T-helper 2 cell treated with Interferon-gamma antibody and Interleukin-4, amounts not matched to agents 100 ng/mL and 5 ng/mL, for 36 hours (primary cell): Measurements from ENCODE around the gene PSENEN. TPM values are rescaled to one million over a fixed set of nuclear protein-coding genes. Genes with fewer than 3 reads are reported as not detected.
"Not testable (repeated sequence)": the region's sequence is repeated elsewhere in the genome, so short reads cannot be mapped to it uniquely, and the experiment has no call there.

Experiments used
- intact Hi-C: fragments of 100-400 bp; cut with micrococcal nuclease; formaldehyde crosslinking; loops from one replicate; pipeline ENCODE4 v1.15.1; 2023
- total RNA-seq: library from RNA; stranded (reverse); gene quantifications from 2 replicates; pipeline ENCODE4 v1.2.3, GENCODE V29; 2022

PSENEN gene
- total RNA-seq, 1 donor from 2014 or later = 42.0 TPM

DNA sequence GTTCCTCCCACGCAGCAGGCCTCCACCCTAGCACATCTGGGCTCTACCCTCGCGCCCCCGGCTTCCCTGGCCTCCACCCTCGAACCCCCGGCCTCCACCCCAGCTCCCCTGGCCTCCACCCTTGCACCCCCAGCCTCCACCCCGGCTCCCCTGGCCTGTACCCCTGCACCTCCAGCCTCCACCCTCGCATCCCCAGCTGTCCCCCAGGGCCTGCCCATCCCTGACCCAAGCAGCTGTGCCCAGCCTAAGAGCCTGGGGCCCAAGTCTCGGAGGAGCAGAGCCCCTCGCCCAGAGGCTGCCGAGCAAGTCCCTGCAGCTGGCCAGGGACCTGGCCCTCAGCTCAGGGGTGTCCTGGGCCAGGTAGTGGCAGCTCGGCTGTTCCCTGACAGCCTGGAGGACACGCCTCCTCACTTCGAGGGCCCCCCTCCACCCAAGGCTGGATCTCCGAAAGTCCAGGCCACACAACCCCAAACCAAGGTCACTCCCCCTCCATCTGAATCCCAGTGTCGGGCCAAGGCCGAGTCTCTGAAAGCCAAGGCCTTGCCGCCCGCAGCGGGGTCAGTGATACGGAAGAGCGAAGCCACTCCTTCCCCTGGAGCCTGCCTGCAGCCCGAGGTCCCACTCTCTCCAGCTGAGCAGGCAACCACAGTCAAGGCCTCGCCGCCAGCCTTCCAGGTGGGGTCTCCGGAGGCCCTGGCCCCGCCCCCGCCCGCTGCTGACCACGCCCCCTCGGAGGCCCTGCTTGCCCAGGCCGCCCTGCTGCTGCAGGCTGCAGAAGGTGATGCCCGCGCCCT is 22.0 kb downstream of the PSENEN start:
- intact Hi-C loops = no loop called here

- intact Hi-C loops = no loop called here
Measured at GRCh38 chr19:35768082-35768421, 22.6 kb downstream of the PSENEN start.

- intact Hi-C loops = not testable (repeated sequence)
Measured at GRCh38 chr19:35772362-35772761, 26.9 kb downstream of the PSENEN start.

DNA sequence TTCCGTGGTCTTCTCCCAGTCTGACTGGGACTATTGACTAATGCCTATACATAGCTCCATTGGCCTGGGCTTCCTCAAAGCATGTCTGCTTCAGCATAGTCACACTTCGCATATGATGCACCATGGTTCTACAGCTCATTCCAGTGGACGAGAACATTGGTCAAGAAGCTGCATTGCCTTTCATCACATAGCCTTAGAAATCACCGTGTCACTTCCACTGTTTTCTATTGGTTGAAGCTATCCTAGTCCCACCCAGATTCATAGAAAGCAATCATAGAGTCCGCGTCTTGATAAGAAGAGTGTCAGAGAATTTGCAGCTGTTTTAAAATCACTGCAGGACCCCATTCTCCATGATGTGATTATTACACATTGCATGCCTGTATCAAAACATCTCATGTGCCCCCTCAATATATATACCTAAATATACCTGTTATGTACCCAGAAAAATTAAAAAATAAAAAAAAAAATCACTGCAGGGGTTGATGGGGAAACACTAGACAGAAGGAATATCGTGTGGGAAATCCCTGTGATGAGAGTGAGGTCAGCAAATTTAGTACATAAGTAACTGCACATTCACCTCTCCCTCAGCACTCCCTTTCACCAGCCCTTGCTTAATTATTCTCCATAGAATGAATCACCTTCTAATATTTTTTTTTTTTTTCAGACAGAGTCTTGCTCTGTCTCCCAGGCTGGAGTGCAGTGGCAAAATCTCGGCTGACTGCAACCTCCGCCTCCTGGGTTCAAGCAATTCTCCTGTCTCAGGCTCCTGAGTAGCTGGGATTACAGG is 27.8 kb downstream of the PSENEN start:
- intact Hi-C loops = no loop called here

- intact Hi-C loops = loop anchor here (1.0 to 2.0 kb wide), 5 partner anchors 17 to 280 kb away; partner anchors contain the start of genes APLP1, HSPB6, PSENEN and THAP8
Measured at GRCh38 chr19:35774274-35775045, 29.0 kb downstream of the PSENEN start.

DNA sequence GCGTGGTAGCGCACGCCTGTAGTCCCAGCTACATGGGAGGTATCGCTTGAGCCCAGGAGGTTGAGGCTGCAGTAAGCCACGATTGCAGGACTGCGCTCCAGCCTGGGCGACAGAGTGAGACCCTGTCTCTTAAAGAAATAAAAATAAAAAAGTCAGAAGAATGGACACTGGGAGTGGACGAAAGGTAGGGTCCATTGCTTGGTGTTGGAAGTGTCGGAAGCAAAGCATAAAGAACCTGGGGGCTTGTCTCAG is 29.5 kb downstream of the PSENEN start:
- intact Hi-C loops = loop anchor here (1.0 to 2.0 kb wide), 5 partner anchors 18 to 279 kb away; partner anchors contain the start of genes APLP1, HSPB6, PSENEN and THAP8

DNA sequence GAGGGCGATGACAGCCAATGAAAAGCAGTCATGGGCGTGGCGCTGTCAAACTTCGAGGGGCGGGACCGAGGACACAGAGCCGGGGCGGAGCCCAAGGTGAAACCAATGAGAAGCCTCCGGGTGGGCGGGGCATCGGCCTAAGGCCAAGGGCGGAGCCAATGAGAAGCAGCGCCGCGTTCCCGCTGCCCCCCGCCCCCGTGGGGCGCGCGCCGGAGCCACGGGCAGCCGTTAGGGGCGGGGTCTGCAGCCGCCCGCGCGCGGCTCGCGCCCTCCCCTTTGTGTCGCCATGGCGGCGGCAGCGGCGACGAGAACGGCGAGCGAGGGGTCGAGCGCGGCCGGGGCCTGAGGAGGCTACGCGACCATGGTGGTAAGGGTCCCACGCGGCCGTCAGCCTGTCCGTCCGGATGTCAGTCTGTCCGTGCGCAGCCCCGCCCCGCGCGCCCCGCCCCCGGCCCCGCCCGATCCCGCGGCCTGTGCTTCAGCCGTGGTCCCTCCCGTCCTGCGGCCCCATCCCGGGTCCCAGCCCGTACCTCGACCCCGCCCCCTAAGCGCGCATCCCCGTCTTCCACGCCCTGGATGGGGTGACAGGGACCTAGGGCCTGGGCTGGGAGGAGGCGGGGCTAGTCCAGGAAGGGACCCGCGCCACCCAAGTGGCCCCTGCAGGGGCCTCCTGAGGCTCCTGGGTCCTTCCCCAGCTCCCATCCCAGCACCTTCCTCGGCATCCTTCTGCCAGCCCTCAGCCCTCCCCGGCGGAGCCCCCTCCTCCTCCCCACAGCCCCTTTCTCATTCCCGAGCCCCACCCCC is 30.0 kb downstream of the PSENEN start, which contains the start of gene ARHGAP33:
Gene ARHGAP33, plus strand, starts transcription at position 267 of the 804 bp plus-strand sequence. Its CDS starts 95 bp downstream, at position 362.
- intact Hi-C loops = loop anchor here (1.0 to 2.0 kb wide), 5 partner anchors 18 to 279 kb away; partner anchors contain the start of genes APLP1, HSPB6, PSENEN and THAP8

GRCh38 chr19:35776102-35776788 is 30.8 kb downstream of the PSENEN start:
- intact Hi-C loops = no loop called here

DNA sequence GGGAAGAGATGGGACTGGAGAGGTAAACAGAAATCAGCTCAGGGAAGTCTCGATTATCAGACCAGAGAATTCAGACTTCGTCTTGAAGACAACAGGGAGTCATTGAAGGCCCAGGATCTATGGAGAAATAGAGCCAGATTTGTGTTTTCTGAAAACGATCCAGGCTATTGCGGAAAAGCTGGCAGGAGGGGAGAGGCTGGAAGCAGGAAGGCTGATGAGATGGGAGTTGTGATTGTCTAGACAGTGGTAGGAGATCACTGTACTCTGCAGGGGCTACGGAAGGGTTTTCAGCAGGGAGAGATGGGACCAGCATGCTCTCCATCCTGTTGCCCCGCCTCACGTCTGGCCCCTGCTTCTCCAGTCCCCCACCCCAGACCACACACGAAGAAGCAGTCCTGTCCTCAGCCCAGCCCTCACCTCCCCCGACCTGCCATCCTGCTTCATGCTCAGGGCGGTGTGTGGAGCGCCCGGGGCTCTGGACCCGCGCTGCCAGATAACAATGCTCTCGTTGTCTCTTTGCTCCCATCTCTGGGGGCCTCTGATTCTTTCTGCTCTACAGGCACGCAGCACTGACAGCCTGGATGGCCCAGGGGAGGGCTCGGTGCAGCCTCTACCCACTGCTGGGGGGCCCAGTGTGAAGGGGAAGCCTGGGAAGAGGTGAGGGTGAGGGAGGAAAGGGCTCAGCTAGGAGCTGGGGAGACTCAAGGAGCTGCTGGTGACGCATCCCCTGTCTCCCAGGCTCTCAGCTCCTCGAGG is 31.8 kb downstream of the PSENEN start:
- intact Hi-C loops = no loop called here

DNA sequence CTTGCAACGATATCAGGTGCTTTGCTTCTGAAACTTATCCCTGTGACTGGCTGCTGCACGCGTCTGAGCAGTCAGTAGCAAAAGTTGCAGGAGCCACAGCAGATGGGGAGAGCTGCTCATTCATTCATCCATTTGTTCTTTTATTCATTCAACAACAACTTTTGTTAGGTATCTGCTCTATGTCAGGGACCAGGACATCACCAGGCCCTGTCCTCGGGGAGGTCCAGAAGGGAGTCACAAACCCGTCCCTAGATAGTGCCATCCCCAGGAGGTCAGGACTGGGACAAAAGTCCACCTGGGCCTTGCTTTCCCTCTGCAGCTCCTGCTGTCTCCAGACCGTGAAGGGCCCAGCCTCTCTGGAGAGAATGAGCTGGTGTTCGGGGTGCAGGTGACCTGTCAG is 32.5 kb downstream of the PSENEN start:
- intact Hi-C loops = no loop called here

DNA sequence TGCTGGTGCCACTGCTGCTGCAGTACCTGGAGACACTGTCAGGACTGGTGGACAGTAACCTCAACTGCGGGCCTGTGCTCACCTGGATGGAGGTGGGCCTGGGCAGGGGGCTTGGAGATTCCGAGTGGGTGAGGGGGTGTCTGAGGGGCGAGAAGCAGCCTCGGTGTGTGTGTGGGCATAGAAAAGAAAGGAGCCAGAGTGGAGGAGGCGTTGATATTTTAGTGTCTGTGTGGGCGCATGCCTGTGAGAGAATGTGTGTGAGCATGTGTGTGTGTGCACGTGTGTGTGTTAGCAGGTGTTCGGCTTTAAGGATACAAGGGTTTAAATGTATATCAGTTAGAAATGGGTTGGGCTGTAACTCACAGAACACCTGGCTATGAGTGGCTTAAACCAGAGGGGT is 33.6 kb downstream of the PSENEN start:
- intact Hi-C loops = no loop called here

DNA sequence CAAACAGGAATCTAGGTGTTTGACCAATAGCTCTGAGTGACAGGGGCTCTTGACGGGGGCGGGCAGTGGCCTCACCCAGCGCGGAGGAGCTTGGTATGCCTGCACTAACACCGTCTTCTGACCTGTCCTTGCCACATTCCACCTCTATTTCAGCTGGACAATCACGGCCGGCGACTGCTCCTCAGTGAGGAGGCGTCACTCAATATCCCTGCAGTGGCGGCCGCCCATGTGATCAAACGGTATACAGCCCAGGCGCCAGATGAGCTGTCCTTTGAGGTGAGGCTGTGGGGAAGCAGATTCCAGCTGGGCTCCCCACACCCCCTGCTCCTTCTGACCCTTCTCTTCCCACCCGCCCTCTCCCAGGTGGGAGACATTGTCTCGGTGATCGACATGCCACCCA is 34.6 kb downstream of the PSENEN start:
- intact Hi-C loops = no loop called here

DNA sequence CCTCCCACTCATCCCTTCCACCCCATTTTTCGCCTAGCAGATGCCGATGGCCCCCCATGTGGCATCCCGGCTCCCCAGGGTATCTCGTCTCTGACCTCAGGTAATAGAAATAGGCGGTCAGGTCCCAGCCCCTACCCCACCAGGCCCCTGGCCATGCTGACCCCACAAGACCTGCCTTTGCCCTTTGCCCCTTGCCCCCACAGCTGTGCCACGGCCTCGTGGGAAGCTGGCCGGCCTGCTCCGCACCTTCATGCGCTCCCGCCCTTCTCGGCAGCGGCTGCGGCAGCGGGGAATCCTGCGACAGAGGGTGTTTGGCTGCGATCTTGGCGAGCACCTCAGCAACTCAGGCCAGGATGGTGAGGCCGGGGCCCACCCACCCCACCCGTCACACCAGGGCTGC is 35.3 kb downstream of the PSENEN start:
- intact Hi-C loops = no loop called here

GRCh38 chr19:35781650-35782049 is 36.2 kb downstream of the PSENEN start:
- intact Hi-C loops = no loop called here

GRCh38 chr19:35782589-35782988 is 37.1 kb downstream of the PSENEN start:
- intact Hi-C loops = no loop called here

DNA sequence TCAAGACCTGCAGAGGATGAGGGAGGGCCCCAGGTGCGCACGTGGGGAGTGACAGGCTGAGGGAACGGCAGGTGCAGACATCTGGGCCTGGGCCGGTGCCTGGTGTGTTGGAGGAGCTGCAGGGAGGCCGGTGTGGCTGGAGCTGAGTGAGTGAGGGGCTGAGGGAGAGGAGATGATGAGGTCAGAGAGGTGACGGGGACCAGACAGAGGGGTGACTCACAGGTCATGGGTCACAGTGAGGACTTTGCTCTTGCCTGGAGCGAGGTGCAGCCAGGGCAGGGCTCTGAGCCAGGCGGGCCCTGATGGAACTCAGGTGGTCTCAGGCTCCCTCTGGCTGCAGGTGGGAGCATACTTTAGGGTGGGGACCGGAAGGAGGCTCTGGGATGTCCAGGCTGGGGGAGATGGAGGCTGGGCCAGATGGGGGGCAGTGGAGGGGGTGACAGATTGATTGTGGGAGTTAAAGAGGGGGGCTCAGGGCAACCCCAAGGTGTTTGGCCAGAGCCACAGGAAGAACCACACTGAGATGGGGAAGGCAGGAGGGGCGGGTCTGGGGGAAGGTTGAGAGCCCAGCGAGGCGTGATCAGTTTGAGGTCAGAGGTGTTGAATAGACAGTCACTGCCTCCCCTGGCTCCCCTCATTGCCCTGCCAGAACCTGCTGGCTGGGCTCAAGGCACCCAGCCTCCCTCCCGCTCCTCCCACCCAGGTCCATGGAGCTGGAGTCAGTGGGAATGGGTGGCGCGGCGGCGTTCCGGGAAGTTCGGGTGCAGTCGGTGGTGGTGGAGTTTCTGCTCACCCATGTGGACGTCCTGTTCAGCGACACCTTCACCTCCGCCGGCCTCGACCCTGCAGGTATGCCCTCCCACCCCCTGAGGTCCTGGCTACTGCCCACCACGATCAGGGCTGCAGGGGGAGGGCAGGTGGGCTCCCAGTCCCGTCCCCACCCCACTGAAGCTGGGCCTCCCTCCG is 38.3 kb downstream of the PSENEN start:
- intact Hi-C loops = no loop called here

DNA sequence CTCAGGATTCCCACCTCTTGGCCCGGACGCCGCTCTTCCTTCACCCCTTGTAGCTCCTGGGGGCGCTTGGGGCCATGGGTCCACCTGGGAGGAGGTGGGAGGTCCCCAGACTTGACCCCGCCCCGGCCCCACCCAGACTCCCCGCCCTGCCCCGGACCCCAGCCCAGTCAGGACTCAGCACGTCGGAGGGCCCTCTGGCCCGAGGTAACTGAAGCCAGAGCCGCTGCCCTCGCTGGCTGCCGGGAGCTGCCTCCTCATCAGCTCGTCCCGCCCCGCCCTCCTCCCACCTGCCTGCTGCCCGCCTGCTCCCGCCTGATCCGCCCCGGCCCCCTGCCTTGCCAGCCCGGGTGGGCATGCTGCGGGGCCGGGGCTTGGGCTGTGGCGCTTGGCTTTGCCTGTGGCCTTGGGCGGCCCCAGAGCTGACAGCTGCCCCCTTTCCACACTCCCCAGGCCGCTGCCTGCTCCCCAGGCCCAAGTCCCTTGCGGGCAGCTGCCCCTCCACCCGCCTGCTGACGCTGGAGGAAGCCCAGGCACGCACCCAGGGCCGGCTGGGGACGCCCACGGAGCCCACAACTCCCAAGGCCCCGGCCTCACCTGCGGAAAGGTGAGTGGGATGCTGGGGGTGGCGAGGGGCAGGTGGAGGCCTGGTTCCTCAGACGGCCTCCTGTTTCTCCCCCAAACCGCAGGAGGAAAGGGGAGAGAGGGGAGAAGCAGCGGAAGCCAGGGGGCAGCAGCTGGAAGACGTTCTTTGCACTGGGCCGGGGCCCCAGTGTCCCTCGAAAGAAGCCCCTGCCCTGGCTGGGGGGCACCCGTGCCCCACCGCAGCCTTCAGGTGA is 39.3 kb downstream of the PSENEN start:
- intact Hi-C loops = no loop called here

DNA sequence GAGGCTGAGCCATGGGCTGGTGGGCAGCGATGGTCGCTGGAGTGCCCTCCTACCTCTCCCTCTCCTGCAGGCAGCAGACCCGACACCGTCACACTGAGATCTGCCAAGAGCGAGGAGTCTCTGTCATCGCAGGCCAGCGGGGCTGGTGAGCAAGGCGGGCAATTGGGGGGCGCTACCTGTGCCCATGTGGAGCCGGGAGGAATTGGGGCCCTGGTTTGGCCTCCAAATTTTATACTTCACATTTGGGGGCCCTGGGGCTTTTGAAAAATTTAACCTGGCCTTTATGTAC is 39.8 kb downstream of the PSENEN start:
- intact Hi-C loops = no loop called here
